GM12878 (cell line): Measurements from ENCODE around the gene TGM5.

Experiments
- CBX3 ChIP-seq: fragments of 200-600 bp; sonication (generic); IDR thresholded peaks from 2 replicates; pipeline ENCODE4 v1.6.1; 2016; ENCODE audit warnings: low read depth, borderline replicate concordance
- HDAC6 ChIP-seq: fragments of 200-600 bp; sonication (generic); IDR thresholded peaks from one replicate; pipeline ENCODE4 v1.8.0; 2017; ENCODE audit warnings: antibody characterized with exemption; ENCODE audit not compliant: unreplicated experiment
- JUND ChIP-seq: IDR thresholded peaks from 2 replicates; pipeline ENCODE4 v1.6.1; 2012; ENCODE audit warnings: low read depth, mild to moderate bottlenecking, low read length, improper control_type of control experiment, moderate library complexity
- NBN ChIP-seq: fragments of 450-650 bp; IDR thresholded peaks from 2 replicates; pipeline ENCODE4 v1.6.1; 2016
- NR2C2 ChIP-seq: IDR thresholded peaks from 2 replicates; pipeline ENCODE4 v1.6.1; 2011; ENCODE audit warnings: borderline replicate concordance, low read depth; ENCODE audit not compliant: control insufficient read depth, insufficient read length
- NRF1 ChIP-seq: conservative IDR thresholded peaks from 2 replicates; pipeline ENCODE4 v1.6.1; 2011; ENCODE audit warnings: mild to moderate bottlenecking, low read depth, low read length, improper control_type of control experiment
- POLR2A ChIP-seq: IDR thresholded peaks from 2 replicates; pipeline ENCODE4 v1.6.1; 2011; ENCODE audit warnings: low read depth, mild to moderate bottlenecking, low read length
- POLR2AphosphoS5 ChIP-seq: IDR thresholded peaks from 2 replicates; pipeline ENCODE4 v1.6.1; 2011; ENCODE audit warnings: mild to moderate bottlenecking, low read length, inconsistent platforms
- RFX5 ChIP-seq: IDR thresholded peaks from 2 replicates; pipeline ENCODE4 v1.6.1; 2011; ENCODE audit warnings: low read depth, low read length, improper control_type of control experiment
- SP1 ChIP-seq: IDR thresholded peaks from one replicate; pipeline ENCODE4 v1.6.1; 2011; ENCODE audit warnings: low read depth, low read length
- TF ChIP-seq, protein P1 (sequence below): fragments of 450-650 bp; IDR thresholded peaks from 2 replicates; pipeline ENCODE4 v1.6.1; 2016; ENCODE audit warnings: mild to moderate bottlenecking
- TF ChIP-seq, protein P2 (sequence below), 3 experiments: IDR thresholded peaks in 2 of 3; conservative IDR thresholded peaks in 1 of 3; 2 replicates each; pipeline ENCODE4 v1.5.1; 2011; ENCODE audit warnings: low read depth in 3 of 3, low read length in 3 of 3, mild to moderate bottlenecking in 3 of 3, control low read depth in 2 of 3, moderate library complexity in 2 of 3, inconsistent platforms in 1 of 3, mixed read lengths in 1 of 3; ENCODE audit not compliant: control insufficient read depth in 2 of 3, insufficient read depth in 1 of 3; ENCODE audit errors: extremely low read depth in 1 of 3

DNA sequence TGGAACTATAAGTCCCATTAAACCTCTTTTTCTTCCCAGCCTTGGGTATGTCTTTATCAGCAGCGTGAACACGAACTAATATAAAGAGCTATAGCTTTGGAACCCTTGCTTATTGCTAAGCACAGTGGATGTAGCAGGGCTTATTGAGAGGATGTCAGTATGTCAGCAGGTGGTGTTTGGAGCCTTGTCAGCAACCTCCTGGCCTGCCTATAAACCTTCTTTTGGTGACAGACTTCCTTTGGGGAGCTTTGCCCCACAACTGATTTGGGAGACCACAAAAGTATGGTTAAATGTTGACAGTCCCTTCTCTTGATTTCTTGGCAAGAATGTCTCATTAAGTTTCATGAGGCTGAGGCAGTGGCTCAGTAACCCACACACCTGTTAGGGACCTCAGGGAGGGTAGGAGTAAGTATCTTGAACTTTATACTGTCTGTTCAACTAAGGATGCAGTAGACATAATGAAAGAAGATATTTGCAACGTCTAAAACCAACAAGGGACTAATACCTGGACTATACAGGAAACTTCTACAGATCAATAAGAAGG is 66.7 kb downstream of the TGM5 start:
- TF ChIP-seq POLR2A: no peak
- no peak for TF ChIP-seq SP1
- TF ChIP-seq NRF1: no peak
- no peak for TF ChIP-seq NR2C2
- TF ChIP-seq POLR2AphosphoS5: no peak
- TF ChIP-seq HDAC6: no peak
- no peak for TF ChIP-seq RFX5
- TF ChIP-seq JUND: no peak
- TF ChIP-seq, protein P1, sequence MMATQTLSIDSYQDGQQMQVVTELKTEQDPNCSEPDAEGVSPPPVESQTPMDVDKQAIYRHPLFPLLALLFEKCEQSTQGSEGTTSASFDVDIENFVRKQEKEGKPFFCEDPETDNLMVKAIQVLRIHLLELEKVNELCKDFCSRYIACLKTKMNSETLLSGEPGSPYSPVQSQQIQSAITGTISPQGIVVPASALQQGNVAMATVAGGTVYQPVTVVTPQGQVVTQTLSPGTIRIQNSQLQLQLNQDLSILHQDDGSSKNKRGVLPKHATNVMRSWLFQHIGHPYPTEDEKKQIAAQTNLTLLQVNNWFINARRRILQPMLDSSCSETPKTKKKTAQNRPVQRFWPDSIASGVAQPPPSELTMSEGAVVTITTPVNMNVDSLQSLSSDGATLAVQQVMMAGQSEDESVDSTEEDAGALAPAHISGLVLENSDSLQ: no peak
- TF ChIP-seq CBX3: no peak
- TF ChIP-seq, protein P2, sequence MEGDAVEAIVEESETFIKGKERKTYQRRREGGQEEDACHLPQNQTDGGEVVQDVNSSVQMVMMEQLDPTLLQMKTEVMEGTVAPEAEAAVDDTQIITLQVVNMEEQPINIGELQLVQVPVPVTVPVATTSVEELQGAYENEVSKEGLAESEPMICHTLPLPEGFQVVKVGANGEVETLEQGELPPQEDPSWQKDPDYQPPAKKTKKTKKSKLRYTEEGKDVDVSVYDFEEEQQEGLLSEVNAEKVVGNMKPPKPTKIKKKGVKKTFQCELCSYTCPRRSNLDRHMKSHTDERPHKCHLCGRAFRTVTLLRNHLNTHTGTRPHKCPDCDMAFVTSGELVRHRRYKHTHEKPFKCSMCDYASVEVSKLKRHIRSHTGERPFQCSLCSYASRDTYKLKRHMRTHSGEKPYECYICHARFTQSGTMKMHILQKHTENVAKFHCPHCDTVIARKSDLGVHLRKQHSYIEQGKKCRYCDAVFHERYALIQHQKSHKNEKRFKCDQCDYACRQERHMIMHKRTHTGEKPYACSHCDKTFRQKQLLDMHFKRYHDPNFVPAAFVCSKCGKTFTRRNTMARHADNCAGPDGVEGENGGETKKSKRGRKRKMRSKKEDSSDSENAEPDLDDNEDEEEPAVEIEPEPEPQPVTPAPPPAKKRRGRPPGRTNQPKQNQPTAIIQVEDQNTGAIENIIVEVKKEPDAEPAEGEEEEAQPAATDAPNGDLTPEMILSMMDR (IDR thresholded peaks at IDR 0.05 in 2 of 3, conservative IDR thresholded peaks at IDR 0.05 in 1 of 3; ENCODE audit: control insufficient read depth in 2 of 3, extremely low read depth in 1 of 3, insufficient read depth in 1 of 3, low read depth in 3 of 3, low read length in 3 of 3): no peak
- TF ChIP-seq NBN: no peak
